Panc1 (cell line): Measurements from ENCODE around the gene SPTBN1. TPM values are rescaled to one million over a fixed set of nuclear protein-coding genes. Genes with fewer than 3 reads are reported as not detected.

Source experiments
- ATAC-seq: fragments of 200-7000 bp; cut with Tn5 transposase; 2 replicates; pipeline ENCODE4 v1.9.1; 2020; ENCODE audit warnings: mild to moderate bottlenecking, moderate library complexity
- BruUV-seq: library from RNA; stranded (reverse); fragments of 400-500 nt; replicated peaks from 2 replicates; lab custom pipeline; 2021; lab: Mats Ljungman, UMichigan
- CTCF ChIA-PET: fragments of 300-600 bp; sonication (Branson Sonifier 250); formaldehyde crosslinking; loops from one replicate; lab custom pipeline; 2022; ENCODE audit warnings: antibody characterized with exemption; lab: Charles Lee
- POLR2A ChIA-PET: fragments of 300-600 bp; sonication (Branson Sonifier 250); formaldehyde crosslinking; loops from one replicate; lab custom pipeline; 2022; ENCODE audit warnings: antibody characterized with exemption; lab: Charles Lee
- DNase-seq: peaks from one replicate; pipeline ENCODE4 v3.0.0-alpha.2; 2010; ENCODE audit warnings: low read depth, low spot score
- H3K27ac ChIP-seq: 2 replicates; pipeline ENCODE4 v1.5.1; 2011; ENCODE audit warnings: mild to moderate bottlenecking, low read length, inconsistent platforms
- H3K27me3 ChIP-seq: fragments of 200-500 bp; sonication (Bioruptor generic); 2 replicates; pipeline ENCODE4 v1.6.0; 2014; ENCODE audit warnings: low read length, inconsistent platforms; ENCODE audit not compliant: control insufficient read depth, insufficient read depth
- H3K36me3 ChIP-seq: fragments of 200-500 bp; sonication (Bioruptor generic); 2 replicates; pipeline ENCODE4 v1.5.1; 2014; ENCODE audit warnings: inconsistent platforms, mild to moderate bottlenecking, low read length, moderate library complexity; ENCODE audit not compliant: control insufficient read depth, insufficient read depth
- H3K4me1 ChIP-seq: 2 replicates; pipeline ENCODE4 v1.5.1; 2011; ENCODE audit warnings: inconsistent platforms, mild to moderate bottlenecking, low read length, moderate library complexity; ENCODE audit not compliant: control insufficient read depth, insufficient read depth
- H3K4me3 ChIP-seq, 2 experiments: 2 replicates each; pipeline ENCODE4 v1.5.1; 2011 to 2012; ENCODE audit warnings: low read depth in 2 of 2, low read length in 2 of 2, mild to moderate bottlenecking in 2 of 2, inconsistent platforms in 1 of 2, moderate library complexity in 1 of 2
- H3K9me3 ChIP-seq: fragments of 200-500 bp; sonication (Bioruptor generic); 2 replicates; pipeline ENCODE4 v1.5.1; 2014; ENCODE audit warnings: low read depth, mild to moderate bottlenecking, inconsistent platforms, low read length, moderate library complexity; ENCODE audit not compliant: control insufficient read depth, insufficient read depth
- CTCF ChIP-seq: fragments of 450-650 bp; IDR thresholded peaks from 2 replicates; pipeline ENCODE4 v1.5.1; 2017; ENCODE audit warnings: mild to moderate bottlenecking
- POLR2AphosphoS5 ChIP-seq: IDR thresholded peaks from 2 replicates; pipeline ENCODE4 v1.6.1; 2012; ENCODE audit warnings: mild to moderate bottlenecking, low read depth, low read length, moderate library complexity
- REST ChIP-seq, 2 experiments: IDR thresholded peaks; 2 replicates each; pipeline ENCODE4 v1.6.1; 2011 to 2012; ENCODE audit warnings: low read depth in 2 of 2, control low read depth in 1 of 2, low read length in 1 of 2, mild to moderate bottlenecking in 1 of 2, moderate library complexity in 1 of 2; ENCODE audit not compliant: insufficient read depth in 1 of 2
- SIN3A ChIP-seq: IDR thresholded peaks from 2 replicates; pipeline ENCODE4 v1.6.1; 2012; ENCODE audit warnings: low read depth, mild to moderate bottlenecking, low read length, moderate library complexity, borderline replicate concordance; ENCODE audit not compliant: insufficient read depth
- TCF7L2 ChIP-seq: IDR thresholded peaks from 2 replicates; pipeline ENCODE4 v1.6.1; 2011; ENCODE audit warnings: mild to moderate bottlenecking, low read depth, low read length, inconsistent platforms
- in situ Hi-C: cut with HindIII; loops from 2 replicates; pipeline ENCODE4 v1.10.0; 2016; ENCODE audit warnings: low sequenced_read_pairs, low pct_unique_long_range_greater_than_20kb
- intact Hi-C: fragments of 100-400 bp; cut with micrococcal nuclease; formaldehyde crosslinking; loops from one replicate; pipeline ENCODE4 v1.10.0; 2022; ENCODE audit not compliant: unreplicated experiment
- total RNA-seq: library from RNA; stranded (reverse); gene quantifications from one replicate; pipeline ENCODE4 v1.2.1, GENCODE V29; 2021; ENCODE audit not compliant: unreplicated experiment

SPTBN1 gene
- total RNA-seq, 1 experiment from 2014 or later, result 169 TPM

- POLR2A ChIA-PET, result no interaction called here
- TF ChIP-seq CTCF (no peak), REST (IDR thresholded peaks at IDR 0.05; ENCODE audit: insufficient read depth in 1 of 2, low read depth in 2 of 2, low read length in 1 of 2) (no peak), POLR2AphosphoS5 (no peak), TCF7L2 (no peak), SIN3A (no peak)
- no peak overlapping the region for H3K27ac ChIP-seq
Measured at GRCh38 chr2:54604871-54605270, 148.7 kb downstream of the SPTBN1 start.

GRCh38 chr2:54605836-54606235, 149.7 kb downstream of the SPTBN1 start:
- POLR2A ChIA-PET, result no interaction called here
- no peak for ATAC-seq
- Histone ChIP-seq H3K4me1 (no peaks in the 10 kb centered on the region), H3K4me3 (no peak overlapping the region), H3K27me3 (no peaks in the 10 kb centered on the region), H3K9me3 (no peaks in the 10 kb centered on the region), H3K36me3 (no peaks in the 10 kb centered on the region; the same call in 1 of the 2 replicates), H3K27ac (no peak overlapping the region)
- intact Hi-C loops (no loop called here), in situ Hi-C loops (no loop called here)
- no TSS peak for BruUV-seq
- CTCF ChIA-PET, result no interaction called here
- DNase-seq, result no peak
- TF ChIP-seq TCF7L2 (no peak), CTCF (no peak), SIN3A (no peak)

More at GRCh38 chr2:54604871-54605270, 148.7 kb downstream of the SPTBN1 start:
- H3K4me1 ChIP-seq, result no peaks in the 10 kb centered on the region; the same call in 1 of the 2 replicates
- BruUV-seq, result no TSS peak
- DNase-seq (no peak), ATAC-seq (no peak)
- intact Hi-C loops (no loop called here), in situ Hi-C loops (no loop called here)
- H3K36me3 ChIP-seq, result no peaks in the 10 kb centered on the region; the same call in 1 of the 2 replicates
- CTCF ChIA-PET, result no interaction called here
- no peaks in the 10 kb centered on the region for H3K27me3 ChIP-seq
- no peak overlapping the region for H3K4me3 ChIP-seq
- no peaks in the 10 kb centered on the region for H3K9me3 ChIP-seq
